Motor neuron (in vitro differentiated cells): ENCODE measurements around the gene BSN. TPM values are rescaled to one million over a fixed set of nuclear protein-coding genes. Genes with fewer than 3 reads are reported as not detected.

ENCODE experiments used
- ATAC-seq, 8 experiments: fragments of 200-7000 bp; cut with Tn5 transposase; replicated peaks in 6 of 8; 2 replicates each; pipeline ENCODE4 v1.8.0; 2021; ENCODE audit warnings: mild to moderate bottlenecking in 8 of 8, moderate library complexity in 8 of 8
- H3K27ac ChIP-seq, 2 donors: fragments of 250-450 bp; sonication (Bioruptor Pico); 2 replicates each; pipeline ENCODE4 v1.9.0; 2021; ENCODE audit warnings: antibody characterized with exemption in 2 of 2, mild to moderate bottlenecking in 2 of 2, moderate library complexity in 1 of 2
- H3K4me1 ChIP-seq, 2 donors: fragments of 250-450 bp; sonication (Bioruptor Pico); replicated peaks in 1 of 2; 2 replicates each; pipeline ENCODE4 v1.6.1; 2021; ENCODE audit warnings: antibody characterized with exemption in 2 of 2, mild to moderate bottlenecking in 2 of 2, moderate library complexity in 1 of 2
- H3K4me3 ChIP-seq, 5 donors: fragments of 250-450 bp; sonication (Bioruptor Pico); 2 replicates each; pipeline ENCODE4 v1.9.0; 2021; ENCODE audit warnings: antibody characterized with exemption in 5 of 5, mild to moderate bottlenecking in 5 of 5, moderate library complexity in 4 of 5
- WGBS, 10 experiments: fragments of 450-650 bp; shearing (Covaris generic); methylation state at CpG; one replicate each; pipeline ENCODE4 v1.0.0; 2022; 5-methylcytosine and 5-hydroxymethylcytosine counted together
- in situ Hi-C, 9 experiments: fragments of 400-800 bp; cut with MboI; loops; one replicate each; pipeline ENCODE4 v1.15.0; 2021; ENCODE audit warnings: low sequenced_read_pairs in 9 of 9, low pct_unique_long_range_greater_than_20kb in 2 of 9; ENCODE audit not compliant: unreplicated experiment in 9 of 9
- total RNA-seq, 8 experiments: library from RNA; unstranded; fragments of 300-600 nt; gene quantifications; 2 replicates each; pipeline versions ENCODE4 v1.2.3 to v1.2.4, GENCODE V29; 2022

Gene BSN
- total RNA-seq, 8 experiments from 2014 or later, result 0.31 to 12.6 (median 6.9) TPM

DNA sequence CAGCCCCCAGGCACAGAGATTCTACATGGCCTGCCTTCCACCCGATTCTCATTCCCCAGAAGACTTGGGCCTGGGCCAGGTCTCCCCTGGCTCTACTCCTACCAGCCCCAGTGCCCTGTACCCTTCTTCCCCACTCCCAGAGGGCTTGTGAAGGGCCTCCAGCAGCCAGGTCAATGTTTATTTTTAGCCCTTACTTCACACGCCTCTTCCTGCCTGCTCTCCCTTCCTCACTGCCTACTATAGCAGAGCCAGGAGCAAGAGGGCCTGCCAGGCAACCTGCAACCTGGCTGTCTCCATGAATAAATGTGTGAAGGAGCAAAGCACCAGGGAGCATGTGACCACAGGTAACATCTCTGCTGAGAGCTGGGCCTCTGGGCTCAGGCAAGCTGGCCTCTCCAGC, 93.5 kb downstream of the BSN start:
- H3K4me1 ChIP-seq, result no peaks in the 10 kb centered on the region
- in situ Hi-C loops, result no loop called here
- peak in 6 of 8 experiments; percentile 14 to 79 (median 40) for ATAC-seq
- 60 to 100% (median 82%) methylated on average over 1 to 2 of the region's 2 CpGs; no CpG with 5 or more reads in 6 of the 10 experiments for WGBS, 10 experiments
- no peak overlapping the region for H3K4me3 ChIP-seq
- no peak overlapping the region for H3K27ac ChIP-seq

DNA sequence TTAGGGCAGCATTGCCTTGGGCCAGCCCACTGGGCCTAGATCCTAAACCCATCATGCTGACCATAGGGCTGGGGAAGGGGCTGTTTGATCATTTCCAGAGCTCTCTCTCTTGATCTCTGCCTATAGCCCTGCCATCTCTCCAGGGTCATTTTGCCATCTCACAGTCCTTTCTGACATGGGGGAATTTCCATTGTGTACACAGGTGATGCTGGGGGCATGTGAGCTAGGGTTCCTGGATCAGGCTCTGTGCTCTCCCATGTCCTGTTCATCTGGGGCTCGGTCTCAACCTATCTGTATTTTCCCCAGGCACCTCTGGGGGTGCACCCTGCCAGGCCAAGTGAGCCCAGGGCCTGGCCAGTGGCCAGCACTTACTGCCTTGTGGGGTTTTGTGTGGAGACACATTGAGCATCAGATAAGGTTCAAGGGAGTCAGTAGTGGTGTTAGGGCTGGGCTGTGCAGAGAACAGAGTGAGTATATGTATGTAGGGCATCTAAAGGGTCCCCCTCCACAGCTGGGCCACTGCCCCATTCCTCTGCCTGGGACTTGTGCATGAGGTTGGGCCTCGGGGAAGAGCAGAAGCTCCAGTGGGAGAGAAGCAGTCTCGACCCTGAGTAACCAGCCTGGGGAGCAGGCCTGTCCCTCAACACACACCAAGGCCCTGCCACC, 94.2 kb downstream of the BSN start:
- ATAC-seq, result no peak
- no peaks in the 10 kb centered on the region for H3K4me1 ChIP-seq
- in situ Hi-C loops, result no loop called here
- H3K27ac ChIP-seq, result no peak overlapping the region
- no CpG with 5 or more reads among the region's 3 CpGs for WGBS, 10 experiments
- no peak overlapping the region for H3K4me3 ChIP-seq

DNA sequence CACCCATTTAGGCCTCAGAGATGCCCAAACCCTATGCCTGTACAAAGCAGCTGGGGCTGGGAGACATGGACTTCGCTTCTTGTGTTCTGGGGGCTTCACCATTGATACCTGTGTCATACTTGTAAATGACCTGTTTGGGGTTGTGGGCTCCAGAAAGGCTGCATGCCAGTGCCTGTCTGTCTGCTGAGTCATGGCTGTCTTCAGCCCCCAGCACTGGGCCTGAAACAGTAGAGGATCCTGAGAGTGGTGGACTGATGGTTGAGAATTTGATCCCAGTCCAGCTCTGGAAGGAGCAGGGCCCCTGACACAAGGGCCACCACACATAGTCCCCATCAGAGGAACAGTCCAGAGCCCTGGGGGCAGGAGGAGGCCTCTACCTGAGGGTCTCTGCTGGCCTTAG, 95.3 kb downstream of the BSN start:
- Histone ChIP-seq H3K4me1 (no peaks in the 10 kb centered on the region), H3K4me3 (no peak overlapping the region), H3K27ac (no peak overlapping the region)
- in situ Hi-C loops, result no loop called here
- no peak for ATAC-seq
- 100% methylated on average over 1 of the region's 1 CpG; no CpG with 5 or more reads in 9 of the 10 experiments for WGBS, 10 experiments

DNA sequence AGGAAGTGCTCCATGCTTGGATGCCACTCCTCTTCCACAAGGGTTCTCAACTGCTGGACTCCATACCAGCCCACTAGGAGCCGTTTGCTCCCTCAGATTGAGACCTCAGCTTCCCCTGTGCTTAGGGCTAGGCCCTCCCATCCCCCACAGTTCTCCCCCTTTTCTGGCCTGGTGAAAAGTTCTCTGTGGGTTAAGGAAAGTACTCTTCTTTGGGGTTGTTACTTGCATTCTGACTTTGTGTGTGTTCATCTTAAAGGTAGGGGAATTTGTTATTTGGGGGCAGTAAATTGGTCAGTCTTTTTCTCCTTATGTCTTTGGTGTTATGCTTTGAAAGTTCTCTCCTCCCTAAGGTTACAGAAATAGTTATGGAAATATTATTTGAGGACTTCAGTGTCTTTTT, 95.9 kb downstream of the BSN start:
- no peaks in the 10 kb centered on the region for H3K4me1 ChIP-seq
- no peak overlapping the region for H3K27ac ChIP-seq
- no peak for ATAC-seq
- in situ Hi-C loops, result no loop called here
- 83% methylated on average over 1 of the region's 1 CpG; no CpG with 5 or more reads in 9 of the 10 experiments for WGBS, 10 experiments
- H3K4me3 ChIP-seq, result no peak overlapping the region

DNA sequence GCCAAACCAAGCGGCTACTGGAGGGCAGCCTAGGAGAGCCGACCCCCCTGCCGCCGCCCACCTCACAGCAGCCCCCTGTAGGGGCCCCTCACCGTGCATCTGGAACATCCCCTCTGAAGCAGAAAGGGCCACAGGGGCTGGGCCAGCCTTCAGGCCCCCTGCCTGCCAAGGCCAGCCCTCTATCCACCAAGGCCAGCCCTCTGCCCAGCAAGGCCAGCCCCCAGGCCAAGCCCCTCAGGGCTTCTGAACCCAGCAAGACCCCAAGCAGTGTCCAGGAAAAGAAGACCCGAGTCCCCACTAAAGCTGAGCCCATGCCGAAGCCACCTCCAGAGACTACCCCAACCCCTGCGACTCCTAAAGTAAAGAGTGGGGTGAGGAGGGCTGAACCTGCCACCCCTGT, 96.4 kb downstream of the BSN start:
- Histone ChIP-seq H3K4me1 (no peaks in the 10 kb centered on the region), H3K27ac (no peak overlapping the region), H3K4me3 (no peak overlapping the region)
- in situ Hi-C loops, result no loop called here
- no peak for ATAC-seq
- WGBS, 10 experiments, result 40 to 80% (median 63%) methylated on average over 1 to 3 of the region's 8 CpGs; no CpG with 5 or more reads in 6 of the 10 experiments

DNA sequence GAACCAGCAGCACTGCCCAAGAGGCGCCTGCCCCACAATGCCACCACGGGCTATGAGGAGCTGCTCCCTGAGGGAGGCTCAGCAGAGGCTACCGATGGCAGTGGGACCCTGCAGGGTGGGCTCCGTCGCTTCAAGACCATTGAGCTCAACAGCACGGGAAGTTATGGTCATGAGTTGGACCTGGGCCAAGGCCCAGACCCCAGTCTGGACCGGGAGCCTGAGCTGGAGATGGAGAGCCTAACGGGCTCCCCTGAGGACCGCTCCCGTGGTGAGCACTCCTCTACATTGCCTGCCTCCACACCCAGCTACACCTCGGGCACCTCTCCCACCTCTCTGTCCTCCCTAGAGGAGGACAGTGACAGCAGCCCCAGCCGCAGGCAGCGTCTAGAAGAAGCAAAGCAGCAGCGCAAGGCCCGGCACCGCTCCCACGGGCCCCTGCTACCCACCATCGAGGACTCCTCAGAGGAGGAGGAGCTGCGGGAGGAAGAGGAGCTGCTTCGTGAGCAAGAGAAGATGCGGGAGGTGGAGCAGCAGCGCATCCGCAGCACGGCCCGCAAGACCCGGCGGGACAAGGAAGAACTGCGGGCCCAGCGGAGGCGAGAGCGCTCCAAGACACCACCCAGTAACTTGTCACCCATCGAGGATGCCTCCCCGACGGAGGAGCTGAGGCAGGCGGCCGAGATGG, 98.1 kb downstream of the BSN start:
- ATAC-seq, result peak in 1 of 8 experiments; percentile 10
- Histone ChIP-seq H3K4me1 (no peaks in the 10 kb centered on the region), H3K4me3 (no peak overlapping the region), H3K27ac (no peak overlapping the region)
- 62 to 91% (median 84%) methylated on average over 2 to 18 of the region's 36 CpGs; no CpG with 5 or more reads in 4 of the 10 experiments for WGBS, 10 experiments
- in situ Hi-C loops, result no loop called here

DNA sequence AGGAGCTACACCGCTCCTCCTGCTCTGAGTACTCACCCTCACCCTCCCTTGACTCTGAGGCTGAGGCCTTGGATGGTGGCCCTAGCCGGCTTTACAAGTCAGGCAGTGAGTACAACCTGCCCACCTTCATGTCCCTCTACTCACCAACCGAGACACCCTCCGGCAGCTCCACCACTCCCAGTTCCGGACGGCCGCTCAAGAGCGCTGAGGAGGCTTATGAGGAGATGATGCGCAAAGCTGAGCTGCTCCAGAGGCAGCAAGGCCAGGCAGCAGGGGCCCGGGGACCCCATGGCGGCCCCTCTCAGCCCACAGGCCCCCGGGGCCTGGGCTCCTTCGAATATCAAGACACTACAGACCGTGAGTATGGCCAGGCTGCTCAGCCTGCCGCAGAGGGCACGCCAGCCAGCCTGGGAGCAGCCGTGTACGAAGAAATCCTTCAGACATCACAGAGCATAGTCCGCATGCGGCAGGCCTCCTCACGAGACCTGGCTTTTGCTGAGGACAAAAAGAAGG, 98.7 kb downstream of the BSN start:
- H3K27ac ChIP-seq, result no peak overlapping the region
- no peaks in the 10 kb centered on the region for H3K4me1 ChIP-seq
- no peak for ATAC-seq
- WGBS, 10 experiments, result 55 to 100% (median 83%) methylated on average over 3 to 6 of the region's 21 CpGs; no CpG with 5 or more reads in 7 of the 10 experiments
- in situ Hi-C loops, result no loop called here
- H3K4me3 ChIP-seq, result no peak overlapping the region

DNA sequence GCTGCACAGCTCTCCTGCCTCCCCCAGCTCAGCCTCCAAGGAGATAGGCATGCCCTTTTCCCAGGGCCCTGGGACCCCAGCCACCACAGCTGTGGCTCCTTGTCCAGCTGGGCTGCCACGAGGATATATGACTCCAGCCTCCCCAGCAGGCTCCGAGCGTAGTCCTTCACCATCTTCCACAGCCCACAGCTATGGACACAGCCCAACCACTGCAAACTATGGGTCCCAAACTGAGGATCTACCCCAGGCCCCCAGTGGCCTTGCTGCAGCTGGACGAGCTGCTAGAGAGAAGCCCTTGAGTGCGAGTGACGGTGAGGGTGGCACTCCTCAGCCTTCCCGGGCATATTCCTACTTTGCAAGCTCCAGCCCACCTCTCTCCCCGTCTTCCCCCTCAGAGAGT, 99.3 kb downstream of the BSN start:
- Histone ChIP-seq H3K4me3 (no peak overlapping the region), H3K4me1 (no peaks in the 10 kb centered on the region), H3K27ac (no peak overlapping the region)
- in situ Hi-C loops, result no loop called here
- no peak for ATAC-seq
- WGBS, 10 experiments, result 0 to 90% (median 79%) methylated on average over 1 to 3 of the region's 8 CpGs; no CpG with 5 or more reads in 6 of the 10 experiments

DNA sequence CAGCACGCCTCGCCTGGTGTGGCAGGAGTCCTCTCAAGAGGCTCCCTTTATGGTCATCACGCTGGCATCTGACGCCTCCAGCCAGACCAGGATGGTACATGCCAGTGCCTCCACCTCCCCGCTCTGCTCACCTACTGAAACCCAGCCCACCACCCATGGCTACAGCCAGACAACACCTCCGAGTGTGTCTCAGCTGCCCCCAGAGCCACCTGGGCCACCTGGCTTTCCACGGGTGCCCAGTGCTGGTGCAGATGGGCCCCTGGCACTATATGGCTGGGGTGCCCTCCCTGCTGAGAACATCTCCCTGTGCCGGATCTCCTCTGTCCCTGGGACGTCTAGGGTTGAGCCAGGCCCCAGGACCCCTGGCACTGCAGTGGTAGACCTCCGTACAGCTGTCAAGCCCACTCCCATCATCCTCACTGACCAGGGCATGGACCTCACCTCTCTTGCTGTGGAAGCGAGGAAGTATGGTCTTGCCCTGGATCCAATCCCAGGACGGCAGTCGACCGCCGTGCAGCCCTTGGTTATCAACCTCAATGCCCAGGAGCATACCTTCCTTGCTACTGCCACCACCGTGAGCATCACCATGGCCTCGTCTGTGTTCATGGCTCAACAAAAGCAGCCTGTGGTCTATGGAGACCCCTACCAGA, 100.0 kb downstream of the BSN start:
- Histone ChIP-seq H3K27ac (no peak overlapping the region), H3K4me3 (no peak overlapping the region), H3K4me1 (no peaks in the 10 kb centered on the region)
- 70 to 96% (median 78%) methylated on average over 4 to 7 of the region's 17 CpGs; no CpG with 5 or more reads in 6 of the 10 experiments for WGBS, 10 experiments
- in situ Hi-C loops, result no loop called here
- no peak for ATAC-seq

DNA sequence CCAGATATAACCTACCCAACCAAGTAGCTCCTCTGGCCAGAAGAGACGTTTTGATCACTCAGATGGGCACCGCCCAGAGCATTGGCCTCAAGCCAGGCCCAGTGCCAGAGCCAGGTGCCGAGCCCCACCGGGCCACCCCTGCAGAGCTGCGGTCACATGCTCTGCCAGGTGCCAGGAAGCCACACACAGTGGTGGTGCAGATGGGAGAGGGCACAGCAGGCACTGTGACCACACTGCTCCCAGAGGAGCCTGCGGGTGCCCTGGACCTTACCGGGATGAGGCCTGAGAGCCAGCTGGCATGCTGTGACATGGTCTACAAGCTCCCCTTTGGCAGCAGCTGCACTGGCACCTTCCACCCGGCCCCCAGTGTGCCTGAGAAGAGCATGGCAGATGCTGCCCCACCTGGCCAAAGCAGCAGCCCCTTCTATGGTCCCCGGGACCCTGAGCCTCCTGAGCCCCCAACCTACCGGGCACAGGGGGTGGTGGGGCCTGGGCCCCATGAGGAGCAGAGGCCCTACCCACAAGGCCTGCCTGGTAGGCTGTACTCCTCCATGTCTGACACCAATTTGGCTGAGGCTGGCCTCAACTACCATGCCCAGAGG, 100.8 kb downstream of the BSN start:
- peak in 1 of 8 experiments; percentile 2 for ATAC-seq
- in situ Hi-C loops, result no loop called here
- 0 to 100% (median 80%) methylated on average over 1 to 2 of the region's 10 CpGs; no CpG with 5 or more reads in 7 of the 10 experiments for WGBS, 10 experiments
- Histone ChIP-seq H3K27ac (no peak overlapping the region), H3K4me3 (no peak overlapping the region), H3K4me1 (no peaks in the 10 kb centered on the region)

DNA sequence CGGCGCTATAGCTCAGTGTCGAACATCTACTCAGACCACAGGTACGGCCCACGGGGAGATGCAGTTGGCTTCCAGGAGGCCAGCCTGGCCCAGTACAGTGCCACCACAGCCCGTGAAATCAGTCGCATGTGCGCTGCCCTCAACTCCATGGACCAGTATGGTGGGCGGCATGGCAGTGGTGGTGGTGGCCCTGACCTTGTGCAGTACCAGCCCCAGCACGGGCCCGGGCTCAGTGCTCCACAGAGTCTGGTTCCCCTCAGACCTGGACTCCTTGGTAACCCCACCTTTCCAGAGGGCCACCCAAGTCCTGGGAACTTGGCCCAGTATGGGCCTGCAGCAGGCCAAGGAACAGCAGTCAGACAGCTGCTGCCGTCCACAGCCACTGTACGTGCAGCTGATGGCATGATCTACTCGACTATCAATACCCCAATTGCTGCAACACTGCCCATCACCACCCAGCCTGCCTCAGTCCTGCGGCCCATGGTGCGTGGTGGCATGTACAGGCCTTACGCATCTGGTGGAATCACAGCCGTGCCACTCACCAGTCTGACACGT, 101.5 kb downstream of the BSN start:
- Histone ChIP-seq H3K27ac (no peak overlapping the region), H3K4me1 (no peaks in the 10 kb centered on the region), H3K4me3 (no peak overlapping the region)
- in situ Hi-C loops, result no loop called here
- ATAC-seq, result no peak
- 80 to 100% (median 90%) methylated on average over 1 to 6 of the region's 19 CpGs; no CpG with 5 or more reads in 6 of the 10 experiments for WGBS, 10 experiments

DNA sequence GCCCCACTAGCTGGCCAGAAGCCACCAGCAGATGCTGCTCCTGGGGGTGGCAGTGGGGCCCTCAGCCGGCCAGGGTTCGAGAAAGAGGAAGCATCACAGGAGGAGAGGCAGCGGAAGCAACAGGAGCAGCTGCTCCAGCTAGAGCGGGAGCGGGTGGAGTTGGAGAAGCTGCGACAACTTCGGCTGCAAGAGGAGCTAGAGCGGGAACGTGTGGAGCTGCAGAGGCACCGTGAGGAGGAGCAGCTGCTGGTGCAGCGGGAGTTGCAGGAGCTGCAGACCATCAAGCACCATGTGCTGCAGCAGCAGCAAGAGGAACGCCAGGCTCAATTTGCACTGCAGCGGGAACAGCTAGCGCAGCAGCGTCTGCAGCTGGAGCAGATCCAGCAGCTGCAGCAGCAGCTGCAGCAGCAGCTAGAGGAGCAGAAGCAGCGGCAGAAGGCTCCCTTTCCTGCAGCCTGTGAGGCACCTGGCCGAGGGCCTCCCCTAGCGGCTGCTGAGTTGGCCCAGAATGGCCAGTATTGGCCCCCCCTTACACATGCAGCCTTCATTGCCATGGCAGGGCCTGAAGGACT, 102.3 kb downstream of the BSN start:
- ATAC-seq, result peak in 3 of 8 experiments; percentile 66 to 89 (median 88)
- Histone ChIP-seq H3K27ac (no peak overlapping the region), H3K4me3 (no peak overlapping the region), H3K4me1 (no peaks in the 10 kb centered on the region)
- 0 to 67% (median 56%) methylated on average over 2 to 9 of the region's 18 CpGs; no CpG with 5 or more reads in 6 of the 10 experiments for WGBS, 10 experiments
- in situ Hi-C loops, result no loop called here
